ENCODE data around the gene KXD1.

KXD1 gene

GRCh38 chr19:18613589-18614234 is 56.0 kb downstream of the KXD1 start:
- DNase-seq (ENCODE audit: low read depth): no peak

GRCh38 chr19:18616023-18616422 is 58.4 kb downstream of the KXD1 start:
- no peak for DNase-seq (ENCODE audit: low read depth)

- DNase-seq (ENCODE audit: low read depth): no peak
Observed at GRCh38 chr19:18617562-18617961, 59.9 kb downstream of the KXD1 start.

GRCh38 chr19:18618236-18618635 is 60.6 kb downstream of the KXD1 start:
- no peak for DNase-seq (ENCODE audit: low read depth)
